DND-41 (cell line): ENCODE data around the gene PITPNM3.
A peak's percentile ranks its signal among the peaks of the same experiment; 100 is the strongest.

Source experiments
- ATAC-seq: fragments of 200-7000 bp; cut with Tn5 transposase; 3 replicates; pipeline ENCODE4 v1.9.1; 2021; ENCODE audit warnings: low read depth; ENCODE audit not compliant: insufficient read depth
- DNase-seq: peaks from one replicate; pipeline ENCODE4 v3.0.0-alpha.2; 2020
- H2AFZ ChIP-seq: 2 replicates; pipeline ENCODE4 v1.6.0; 2012; ENCODE audit warnings: low read depth, low read length
- H3K27ac ChIP-seq: 2 replicates; pipeline ENCODE4 v1.5.1; 2012; ENCODE audit warnings: low read length, inconsistent platforms
- H3K27me3 ChIP-seq: fragments of 200-600 bp; sonication (generic); 2 replicates; pipeline ENCODE4 v1.6.0; 2012; ENCODE audit warnings: low read length, mild to moderate bottlenecking, inconsistent platforms; ENCODE audit not compliant: insufficient read depth, poor library complexity
- H3K36me3 ChIP-seq: 2 replicates; pipeline ENCODE4 v1.5.1; 2012; ENCODE audit warnings: low read length, inconsistent platforms; ENCODE audit not compliant: insufficient read depth
- H3K4me1 ChIP-seq: 2 replicates; pipeline ENCODE4 v1.5.1; 2012; ENCODE audit warnings: mild to moderate bottlenecking, low read length; ENCODE audit not compliant: insufficient read depth
- H3K4me2 ChIP-seq: 2 replicates; pipeline ENCODE4 v1.6.0; 2012; ENCODE audit warnings: mild to moderate bottlenecking, moderate library complexity, low read length, inconsistent platforms; ENCODE audit not compliant: insufficient read depth
- H3K4me3 ChIP-seq, 2 experiments: fragments of 200-600 bp in 1 of 2; shearing (Covaris generic) in 1 of 2; 2 replicates each; pipeline ENCODE4 v1.5.1; 2012 to 2016; ENCODE audit warnings: inconsistent platforms in 2 of 2, low read length in 2 of 2, mild to moderate bottlenecking in 2 of 2, low read depth in 1 of 2, moderate library complexity in 1 of 2
- H3K79me2 ChIP-seq: 2 replicates; pipeline ENCODE4 v1.6.0; 2012; ENCODE audit warnings: low read length, inconsistent platforms; ENCODE audit not compliant: insufficient read depth
- H3K9ac ChIP-seq: 2 replicates; pipeline ENCODE4 v1.6.0; 2012; ENCODE audit warnings: low read depth, mild to moderate bottlenecking, inconsistent platforms, low read length, moderate library complexity
- H3K9me3 ChIP-seq: 2 replicates; pipeline ENCODE4 v1.5.1; 2012; ENCODE audit warnings: low read length, moderate library complexity, mild to moderate bottlenecking, inconsistent platforms; ENCODE audit not compliant: insufficient read depth, severe bottlenecking
- H4K20me1 ChIP-seq: 2 replicates; pipeline ENCODE4 v1.6.0; 2012; ENCODE audit warnings: low read length; ENCODE audit not compliant: insufficient read depth
- CTCF ChIP-seq: IDR thresholded peaks from 2 replicates; pipeline ENCODE4 v1.5.1; 2012; ENCODE audit warnings: borderline replicate concordance, low read length, moderate library complexity, mild to moderate bottlenecking; ENCODE audit not compliant: poor library complexity, severe bottlenecking; ENCODE audit errors: extremely low read depth
- EZH2 ChIP-seq: IDR thresholded peaks from 3 replicates; pipeline ENCODE4 v1.6.1; 2012; ENCODE audit warnings: borderline replicate concordance, low read depth, mild to moderate bottlenecking, moderate library complexity, low read length, inconsistent platforms; ENCODE audit not compliant: severe bottlenecking

Gene PITPNM3

GRCh38 chr17:6473128-6473767 lies 83.1 kb downstream of the PITPNM3 start:
- ATAC-seq (peak; percentile 82), DNase-seq (peak; percentile 67)
- Histone ChIP-seq H3K36me3 (no peaks in the 10 kb centered on the region), H4K20me1 (peaks cover 3% of the 10 kb centered on the region), H3K4me2 (no peak overlapping the region), H3K4me3 (no peak overlapping the region), H3K27me3 (no peaks in the 10 kb centered on the region), H3K9ac (no peak overlapping the region), H3K79me2 (no peaks in the 10 kb centered on the region), H3K4me1 (no peaks in the 10 kb centered on the region), H3K9me3 (no peaks in the 10 kb centered on the region), H2AFZ (peak overlapping the region; percentile 21; the same call in 1 of the 2 replicates), H3K27ac (no peak overlapping the region)
- TF ChIP-seq EZH2: no peak
- peak; percentile 95 for TF ChIP-seq CTCF

- Histone ChIP-seq H3K9me3 (no peaks in the 10 kb centered on the region), H3K36me3 (no peaks in the 10 kb centered on the region), H3K27ac (no peak overlapping the region), H4K20me1 (peaks cover 3% of the 10 kb centered on the region), H3K79me2 (no peaks in the 10 kb centered on the region), H3K27me3 (no peaks in the 10 kb centered on the region), H3K4me2 (no peak overlapping the region), H3K4me3 (no peak overlapping the region), H3K9ac (no peak overlapping the region), H3K4me1 (no peaks in the 10 kb centered on the region), H2AFZ (no peak overlapping the region)
- no peak for TF ChIP-seq CTCF
- no peak for TF ChIP-seq EZH2
- DNase-seq: no peak
- ATAC-seq: no peak
These were observed 83.8 kb downstream of the PITPNM3 start for GRCh38 chr17:6472517-6472916.

GRCh38 chr17:6471531-6472465 lies 84.6 kb downstream of the PITPNM3 start:
- peaks cover 3% of the 10 kb centered on the region for H4K20me1 ChIP-seq
- H3K9me3 ChIP-seq: no peaks in the 10 kb centered on the region
- no peak overlapping the region for H3K27ac ChIP-seq
- ATAC-seq (peak; percentile 17; the same call in 1 of the 3 replicates), DNase-seq (no peak)
- H3K4me1 ChIP-seq: no peaks in the 10 kb centered on the region
- H2AFZ ChIP-seq: no peak overlapping the region
- no peak overlapping the region for H3K4me3 ChIP-seq
- no peaks in the 10 kb centered on the region for H3K36me3 ChIP-seq
- H3K9ac ChIP-seq: no peak overlapping the region
- no peak overlapping the region for H3K4me2 ChIP-seq
- H3K79me2 ChIP-seq: no peaks in the 10 kb centered on the region
- no peak for TF ChIP-seq CTCF
- no peak for TF ChIP-seq EZH2
- peaks cover 5% of the 10 kb centered on the region for H3K27me3 ChIP-seq
